GM23338 (cell line): Measurements from ENCODE around the gene PIEZO2. TPM values are rescaled to one million over a fixed set of nuclear protein-coding genes. Genes with fewer than 3 reads are reported as not detected.

Experiments
- ATAC-seq: fragments of 200-7000 bp; cut with Tn5 transposase; 3 replicates; pipeline ENCODE4 v1.9.1; 2020
- DNase-seq: peaks from one replicate; pipeline ENCODE4 v3.0.0-alpha.2; 2015; ENCODE audit warnings: low spot score
- H2AFZ ChIP-seq: fragments of 200-600 bp; sonication (generic); 2 replicates; pipeline ENCODE4 v1.8.0; 2016; ENCODE audit warnings: antibody characterized with exemption, mild to moderate bottlenecking, moderate library complexity
- H3F3A ChIP-seq: fragments of 200-600 bp; sonication (generic); replicated peaks from 2 replicates; pipeline ENCODE4 v1.8.0; 2017; ENCODE audit warnings: antibody characterized with exemption, mixed run types, low read depth
- H3K27ac ChIP-seq: fragments of 200-600 bp; sonication (generic); 2 replicates; pipeline ENCODE4 v1.6.1; 2016; ENCODE audit warnings: low read depth
- H3K27me3 ChIP-seq: fragments of 200-600 bp; sonication (generic); 2 replicates; pipeline ENCODE4 v1.8.0; 2016; ENCODE audit warnings: mild to moderate bottlenecking, mixed run types, moderate library complexity; ENCODE audit not compliant: insufficient read depth
- H3K36me3 ChIP-seq: fragments of 200-600 bp; sonication (generic); 2 replicates; pipeline ENCODE4 v1.8.0; 2016; ENCODE audit warnings: mild to moderate bottlenecking; ENCODE audit not compliant: insufficient read depth
- H3K4me1 ChIP-seq: fragments of 200-600 bp; sonication (generic); 2 replicates; pipeline ENCODE4 v1.8.0; 2016; ENCODE audit warnings: mild to moderate bottlenecking, moderate library complexity; ENCODE audit not compliant: insufficient read depth
- H3K4me2 ChIP-seq: fragments of 200-600 bp; sonication (generic); 2 replicates; pipeline ENCODE4 v1.7.1; 2017; ENCODE audit warnings: mixed run types
- H3K4me3 ChIP-seq: fragments of 200-600 bp; sonication (generic); 2 replicates; pipeline ENCODE4 v1.6.1; 2016; ENCODE audit warnings: mixed run types
- H3K79me2 ChIP-seq: fragments of 200-600 bp; sonication (generic); replicated peaks from 2 replicates; pipeline ENCODE4 v1.8.0; 2017; ENCODE audit warnings: mild to moderate bottlenecking; ENCODE audit not compliant: insufficient read depth
- H3K9me2 ChIP-seq: fragments of 200-600 bp; sonication (generic); 2 replicates; pipeline ENCODE4 v1.8.0; 2017; ENCODE audit not compliant: insufficient read depth
- H4K20me1 ChIP-seq: fragments of 200-600 bp; sonication (generic); replicated peaks from 2 replicates; pipeline ENCODE4 v1.8.0; 2017; ENCODE audit warnings: mild to moderate bottlenecking; ENCODE audit not compliant: insufficient read depth
- H3K27ac Mint-ChIP-seq: 2 replicates; pipeline ENCODE4 v1.8.0; 2020; ENCODE audit warnings: inconsistent platforms, mild to moderate bottlenecking, moderate library complexity, mixed read lengths
- H3K27me3 Mint-ChIP-seq: 3 replicates; pipeline ENCODE4 v1.8.0; 2022; ENCODE audit warnings: low read depth, mild to moderate bottlenecking, moderate library complexity, mixed read lengths, inconsistent platforms; ENCODE audit not compliant: insufficient read depth, poor library complexity
- H3K36me3 Mint-ChIP-seq: 3 replicates; pipeline ENCODE4 v1.8.0; 2021; ENCODE audit warnings: low read depth, mild to moderate bottlenecking, inconsistent platforms, moderate library complexity, mixed read lengths
- H3K4me1 Mint-ChIP-seq: 3 replicates; pipeline ENCODE4 v1.8.0; 2020; ENCODE audit warnings: mild to moderate bottlenecking, inconsistent platforms, mixed read lengths
- H3K4me3 Mint-ChIP-seq: 3 replicates; pipeline ENCODE4 v1.8.0; 2021; ENCODE audit warnings: moderate library complexity, mild to moderate bottlenecking, inconsistent platforms, mixed read lengths
- H3K9me3 Mint-ChIP-seq: 3 replicates; pipeline ENCODE4 v1.8.0; 2020; ENCODE audit warnings: moderate library complexity, mild to moderate bottlenecking, inconsistent platforms, mixed read lengths
- CREB1 ChIP-seq: fragments of 250-450 bp; sonication (Bioruptor Pico); IDR thresholded peaks from 2 replicates; pipeline ENCODE4 v1.5.0; 2020; ENCODE audit warnings: low read depth, mild to moderate bottlenecking, moderate library complexity
- CTCF ChIP-seq, 2 experiments: fragments of 200-600 bp in 1 of 2; sonication (generic) in 1 of 2; conservative IDR thresholded peaks; 2 replicates each; pipeline versions ENCODE4 v1.5.1 to v1.6.1; 2016 to 2017; ENCODE audit warnings: antibody characterized with exemption in 2 of 2, low read depth in 2 of 2, mild to moderate bottlenecking in 2 of 2, moderate library complexity in 1 of 2
- EZH2 ChIP-seq: fragments of 200-600 bp; sonication (generic); IDR thresholded peaks from one replicate; pipeline ENCODE4 v1.8.0; 2017; ENCODE audit warnings: antibody characterized with exemption, mild to moderate bottlenecking, low read depth; ENCODE audit not compliant: unreplicated experiment
- EZH2phosphoT487 ChIP-seq: fragments of 200-600 bp; sonication (generic); IDR thresholded peaks from one replicate; pipeline ENCODE4 v1.8.1; 2018; ENCODE audit warnings: antibody characterized with exemption; ENCODE audit not compliant: unreplicated experiment
- JUNB ChIP-seq: IDR thresholded peaks from one replicate; pipeline ENCODE4 v1.6.1; 2016; ENCODE audit warnings: antibody characterized with exemption; ENCODE audit not compliant: unreplicated experiment
- NANOG ChIP-seq: IDR thresholded peaks from 2 replicates; pipeline ENCODE4 v1.6.1; 2016; ENCODE audit warnings: antibody characterized with exemption, borderline replicate concordance
- POLR2AphosphoS5 ChIP-seq: IDR thresholded peaks from 2 replicates; pipeline ENCODE4 v1.6.1; 2016; ENCODE audit warnings: antibody characterized with exemption, low read depth
- REST ChIP-seq: IDR thresholded peaks from one replicate; pipeline ENCODE4 v1.6.1; 2018; ENCODE audit warnings: antibody characterized with exemption; ENCODE audit not compliant: unreplicated experiment
- STAT1 ChIP-seq: IDR thresholded peaks from one replicate; pipeline ENCODE4 v1.6.1; 2016; ENCODE audit warnings: antibody characterized with exemption; ENCODE audit not compliant: unreplicated experiment
- ZNF114 ChIP-seq: fragments of 250-450 bp; sonication (Bioruptor Pico); IDR thresholded peaks from 2 replicates; pipeline ENCODE4 v1.5.0; 2020; ENCODE audit warnings: mild to moderate bottlenecking, moderate library complexity
- ZNF331 ChIP-seq: fragments of 250-450 bp; sonication (Bioruptor Pico); IDR thresholded peaks from 2 replicates; pipeline ENCODE4 v1.5.0; 2020; ENCODE audit warnings: low read depth, mild to moderate bottlenecking, moderate library complexity
- ZNF462 ChIP-seq: fragments of 250-450 bp; sonication (Bioruptor Pico); IDR thresholded peaks from 2 replicates; pipeline ENCODE4 v1.5.0; 2020; ENCODE audit warnings: mild to moderate bottlenecking, moderate library complexity
- polyA plus RNA-seq: library from polyadenylated mRNA; unstranded; fragments of >200 nt; fragmentation: Nextera tagmentation; extraction: Ambion mirVana; gene quantifications from 2 replicates; pipeline ENCODE4 v1.2.1, GENCODE V29; 2016
- total RNA-seq: library from RNA; depleted of rRNA; stranded (reverse); fragments of >200 nt; shearing (Covaris generic); gene quantifications from 2 replicates; pipeline ENCODE4 v1.2.3, GENCODE V29; 2014
- TF ChIP-seq, protein P1 (sequence below): IDR thresholded peaks from 2 replicates; pipeline ENCODE4 v1.6.1; 2016; ENCODE audit warnings: antibody characterized with exemption

The PIEZO2 gene
- total and polyA plus RNA-seq, 2 experiments from 2014 or later: 4.8 to 8.2 TPM

DNA sequence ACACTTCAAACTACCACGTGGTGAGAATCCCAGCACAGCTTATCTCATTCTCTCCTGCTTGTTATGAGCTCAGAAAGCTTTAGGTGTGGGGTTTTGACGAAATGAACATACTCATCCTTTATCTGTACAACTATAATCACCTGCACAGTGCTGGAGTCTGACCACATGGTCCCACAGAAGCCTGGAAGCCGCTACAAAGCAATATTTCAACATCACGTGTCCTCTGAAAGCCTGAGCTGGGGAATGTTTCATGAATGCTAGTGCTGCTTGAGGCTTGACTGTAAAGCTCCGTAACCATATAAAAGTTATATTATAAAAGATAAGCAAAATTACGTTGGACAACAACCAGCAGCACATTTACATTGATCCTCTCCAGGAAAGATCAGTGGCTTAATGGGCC is 43.9 kb downstream of the PIEZO2 start:
- DNase-seq (no peak), ATAC-seq (no peak)
- Histone ChIP-seq H3K79me2 (no peaks in the 10 kb centered on the region), H3K4me2 (no peak overlapping the region), H3K4me1 (no peaks in the 10 kb centered on the region), H3F3A (no peaks in the 10 kb centered on the region), H3K27ac (no peak overlapping the region), H4K20me1 (no peaks in the 10 kb centered on the region), H3K9me2 (no peaks in the 10 kb centered on the region), H3K27me3 (no peaks in the 10 kb centered on the region), H3K36me3 (no peaks in the 10 kb centered on the region), H2AFZ (no peak overlapping the region), H3K4me3 (no peak overlapping the region)
- TF ChIP-seq ZNF114: no peak
- no peak for TF ChIP-seq REST
- no peak for TF ChIP-seq POLR2AphosphoS5
- TF ChIP-seq, protein P1, sequence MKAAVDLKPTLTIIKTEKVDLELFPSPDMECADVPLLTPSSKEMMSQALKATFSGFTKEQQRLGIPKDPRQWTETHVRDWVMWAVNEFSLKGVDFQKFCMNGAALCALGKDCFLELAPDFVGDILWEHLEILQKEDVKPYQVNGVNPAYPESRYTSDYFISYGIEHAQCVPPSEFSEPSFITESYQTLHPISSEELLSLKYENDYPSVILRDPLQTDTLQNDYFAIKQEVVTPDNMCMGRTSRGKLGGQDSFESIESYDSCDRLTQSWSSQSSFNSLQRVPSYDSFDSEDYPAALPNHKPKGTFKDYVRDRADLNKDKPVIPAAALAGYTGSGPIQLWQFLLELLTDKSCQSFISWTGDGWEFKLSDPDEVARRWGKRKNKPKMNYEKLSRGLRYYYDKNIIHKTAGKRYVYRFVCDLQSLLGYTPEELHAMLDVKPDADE: no peak
- no peak for TF ChIP-seq STAT1
- no peak for TF ChIP-seq JUNB
- no peak for TF ChIP-seq CREB1 (CRISPR knock-in tag)
- no peak for TF ChIP-seq EZH2
- TF ChIP-seq ZNF462 (CRISPR knock-in tag): no peak
- TF ChIP-seq NANOG: no peak
- TF ChIP-seq CTCF (conservative IDR thresholded peaks at IDR 0.05; ENCODE audit: low read depth in 2 of 2): no peak
- TF ChIP-seq ZNF331 (CRISPR knock-in tag): no peak
- TF ChIP-seq EZH2phosphoT487: no peak
- H3K27ac Mint-ChIP-seq: no peak overlapping the region
- H3K4me1 Mint-ChIP-seq: no peaks in the 10 kb centered on the region; the same call in 2 of the 3 replicates
- peaks cover 3% of the 10 kb centered on the region for H3K27me3 Mint-ChIP-seq
- no peak overlapping the region for H3K4me3 Mint-ChIP-seq
- peaks cover 2% of the 10 kb centered on the region; the same call in 1 of the 3 replicates for H3K36me3 Mint-ChIP-seq
- no peaks in the 10 kb centered on the region for H3K9me3 Mint-ChIP-seq
